ENCODE measurements around the gene PRIM2.
"Not testable (repeated sequence)": the region's sequence is repeated elsewhere in the genome, so short reads cannot be mapped to it uniquely, and the experiment has no call there.

The PRIM2 gene

DNA sequence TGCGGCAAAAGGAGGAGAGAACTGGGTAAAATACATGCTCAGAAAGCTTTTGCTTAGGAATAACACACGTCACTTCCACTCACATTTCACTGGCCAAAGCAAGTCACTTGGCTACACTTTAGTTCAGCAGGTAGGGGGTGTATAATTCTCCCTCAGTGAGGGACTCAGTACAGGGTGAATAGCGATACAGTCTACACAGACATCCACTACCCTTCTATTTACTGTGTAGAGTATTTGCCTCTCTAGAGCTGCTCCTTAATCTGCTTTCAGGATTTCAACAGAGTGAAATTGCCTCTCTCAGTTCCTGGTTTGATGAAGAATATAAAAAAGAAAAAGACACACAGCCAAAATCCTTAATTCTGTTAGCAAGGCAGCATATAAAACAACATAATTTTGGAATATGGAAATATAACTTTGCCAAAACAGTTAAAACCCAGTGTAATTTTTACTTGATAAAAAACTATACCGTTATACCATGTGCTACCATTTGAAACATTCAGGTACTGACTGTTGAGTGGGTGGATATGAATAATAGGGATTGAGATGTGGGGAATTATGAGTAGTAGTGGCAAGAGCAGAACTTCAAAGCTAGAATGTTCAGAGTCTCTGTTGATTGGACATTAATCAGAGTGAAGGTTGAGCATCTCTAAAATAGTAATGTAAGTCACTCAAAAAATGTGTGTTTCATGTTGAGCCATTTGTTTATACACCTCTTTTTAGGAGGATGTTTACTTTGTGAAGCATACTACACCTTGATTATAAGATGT lies 51.7 kb downstream of the PRIM2 start:
- not testable (repeated sequence) for DNase-seq

DNA sequence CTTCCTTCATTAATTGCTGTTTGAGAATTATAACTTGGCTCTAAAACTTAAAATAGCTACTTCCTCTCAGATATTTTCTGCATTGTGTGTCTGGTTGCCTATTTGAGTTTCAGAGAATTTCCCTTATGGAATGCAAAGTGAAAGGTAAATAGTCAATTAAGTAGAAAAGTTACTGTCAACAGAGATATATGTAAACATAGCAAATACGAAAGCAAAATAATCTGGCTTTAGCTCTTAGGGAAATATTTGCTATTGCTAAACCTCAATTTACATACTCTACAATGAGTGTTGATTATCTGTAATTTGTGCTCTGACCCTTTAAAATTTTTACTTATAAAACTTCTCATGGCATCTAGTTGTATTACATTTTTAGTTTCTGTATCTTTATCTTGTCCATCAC lies 54.3 kb downstream of the PRIM2 start:
- DNase-seq = not testable (repeated sequence)

DNA sequence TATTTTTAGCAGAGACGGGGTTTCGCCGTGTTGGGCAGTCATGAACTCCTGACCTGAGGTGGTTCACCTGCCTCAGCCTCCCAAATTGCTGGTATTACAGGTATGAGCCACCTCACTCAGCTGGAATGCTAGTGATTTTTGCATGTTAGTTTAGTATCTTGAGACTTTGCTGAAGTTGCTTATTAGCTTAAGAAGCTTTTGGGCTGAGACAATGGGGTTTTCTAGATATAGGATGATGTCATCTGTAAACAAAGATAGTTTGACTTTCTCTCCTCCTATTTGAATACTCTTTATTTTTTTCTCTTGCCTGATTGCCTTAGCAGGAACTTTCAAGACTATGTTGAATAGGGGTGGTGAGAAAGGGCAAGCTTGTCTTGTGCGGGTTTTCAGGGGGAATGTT lies 57.3 kb downstream of the PRIM2 start:
- DNase-seq = not testable (repeated sequence)

DNA sequence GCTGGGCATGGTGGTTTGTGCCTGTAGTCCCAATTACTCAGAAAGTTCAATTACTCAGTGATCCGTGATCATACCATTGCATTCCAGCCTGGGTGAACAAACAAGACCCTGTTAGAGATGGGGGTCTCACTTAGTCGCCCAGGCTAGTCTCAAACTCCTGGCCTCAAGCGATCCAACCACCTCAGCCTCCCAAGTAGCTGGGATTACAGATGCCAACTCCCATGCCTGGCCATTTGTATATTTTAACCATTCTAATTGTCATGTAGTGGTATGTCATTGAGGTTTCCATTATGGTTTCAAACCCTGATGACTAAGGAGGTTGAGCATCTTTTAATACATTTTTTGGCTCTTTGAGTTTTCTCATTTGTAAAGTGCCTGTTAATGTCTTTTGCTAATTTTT lies 58.7 kb downstream of the PRIM2 start:
- not testable (repeated sequence) for DNase-seq

DNA sequence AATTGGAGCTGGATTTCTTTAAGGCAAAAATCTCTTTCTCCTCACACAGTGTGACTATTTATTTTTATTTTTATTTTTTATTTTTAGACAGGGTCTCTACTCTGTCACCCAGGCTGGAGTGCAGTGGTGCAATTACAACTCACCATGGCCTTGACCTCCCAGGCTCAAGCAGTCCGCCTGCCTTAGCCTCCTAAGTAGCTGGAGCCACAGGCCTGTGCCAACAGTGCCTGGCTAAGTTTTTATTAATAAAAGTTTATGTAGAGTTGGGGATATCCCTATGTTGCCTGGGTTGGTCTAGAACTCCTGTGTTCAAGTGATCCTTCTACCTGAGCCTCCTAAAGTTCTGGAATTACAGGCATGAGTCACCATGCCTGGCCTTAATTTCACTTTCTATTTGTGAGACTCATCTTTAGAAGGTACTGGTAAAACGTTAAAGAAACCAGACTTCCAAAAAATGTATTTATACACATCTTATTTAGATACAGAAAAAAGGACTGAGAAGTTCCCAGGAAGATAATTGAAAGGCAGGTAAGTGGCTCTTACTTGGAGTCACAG lies 71.7 kb downstream of the PRIM2 start:
- DNase-seq = not testable (repeated sequence)

DNA sequence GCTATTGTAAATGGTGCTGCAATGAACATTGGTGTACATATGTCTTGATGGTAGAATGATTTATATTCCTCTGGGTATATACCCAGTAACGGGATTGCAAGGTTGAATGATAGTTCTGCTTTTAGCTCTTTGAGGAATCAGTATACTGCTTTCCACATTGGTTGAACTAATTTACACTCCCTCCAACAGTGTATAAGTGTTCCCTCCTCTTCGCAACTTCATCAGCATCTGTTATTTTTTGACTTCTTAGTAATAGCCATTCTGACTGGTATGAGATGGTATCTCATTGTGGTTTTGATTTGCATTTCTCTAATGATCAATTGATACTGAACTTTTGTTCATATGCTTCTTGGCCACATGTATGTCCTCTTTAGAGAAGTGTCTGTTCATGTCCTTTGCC lies 73.4 kb downstream of the PRIM2 start:
- not testable (repeated sequence) for DNase-seq

DNA sequence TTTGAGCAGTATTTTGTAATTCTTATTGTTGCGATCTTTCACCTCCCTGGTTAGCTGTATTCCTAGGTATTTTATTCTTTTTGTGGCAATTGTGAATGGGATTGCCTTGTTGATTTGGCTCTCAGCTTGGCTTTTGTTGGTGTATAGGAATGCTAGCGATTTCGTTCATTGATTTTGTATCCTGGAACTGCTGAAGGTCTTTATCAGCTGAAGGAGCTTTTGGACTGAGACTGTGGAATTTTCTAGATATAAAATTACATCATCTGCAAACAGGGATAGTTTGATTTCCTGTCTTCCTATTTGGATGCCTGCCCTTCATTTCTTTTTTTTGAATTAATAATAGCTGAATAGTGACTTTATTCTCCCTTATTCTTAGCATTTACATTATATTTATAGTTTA lies 74.6 kb downstream of the PRIM2 start:
- not testable (repeated sequence) for DNase-seq

DNA sequence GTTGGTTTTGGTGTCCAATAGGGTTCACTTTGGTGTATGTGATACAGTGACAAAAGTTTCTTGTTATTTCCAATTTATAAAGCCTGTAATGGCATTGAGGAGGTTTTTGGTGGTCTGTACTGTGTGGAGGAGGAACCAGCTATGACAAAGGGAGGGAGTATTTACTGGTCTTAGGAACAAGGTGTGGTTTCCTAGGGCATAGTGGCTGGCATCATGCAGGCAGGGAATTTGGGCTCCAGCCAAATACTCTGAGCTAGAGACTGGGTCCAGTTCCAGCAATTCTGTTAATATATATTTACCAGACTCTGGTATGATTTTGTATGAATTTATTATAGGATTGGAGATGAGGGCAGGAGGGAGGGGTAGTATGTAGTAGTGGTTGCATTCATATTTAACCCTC lies 101.9 kb downstream of the PRIM2 start:
- DNase-seq = not testable (repeated sequence)

DNA sequence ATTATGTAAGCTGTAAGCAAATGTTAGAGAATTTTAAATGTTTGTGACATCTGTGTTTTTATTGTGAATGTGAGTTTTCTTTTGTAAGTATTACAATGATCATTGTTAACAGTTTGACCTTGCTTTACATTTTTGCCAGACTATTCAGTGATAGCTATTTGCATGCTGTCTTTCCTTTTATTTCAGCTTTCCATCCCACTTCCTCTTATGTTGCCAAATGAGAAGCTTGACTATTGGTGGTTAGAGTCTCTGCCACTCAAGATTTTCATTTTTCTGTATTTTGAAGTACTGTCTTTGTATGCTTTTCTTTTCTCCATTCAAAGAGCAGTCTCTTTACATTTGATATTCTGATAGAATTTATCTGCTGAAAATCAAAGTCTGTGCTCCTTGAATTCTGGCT lies 104.1 kb downstream of the PRIM2 start:
- DNase-seq = no peak

DNA sequence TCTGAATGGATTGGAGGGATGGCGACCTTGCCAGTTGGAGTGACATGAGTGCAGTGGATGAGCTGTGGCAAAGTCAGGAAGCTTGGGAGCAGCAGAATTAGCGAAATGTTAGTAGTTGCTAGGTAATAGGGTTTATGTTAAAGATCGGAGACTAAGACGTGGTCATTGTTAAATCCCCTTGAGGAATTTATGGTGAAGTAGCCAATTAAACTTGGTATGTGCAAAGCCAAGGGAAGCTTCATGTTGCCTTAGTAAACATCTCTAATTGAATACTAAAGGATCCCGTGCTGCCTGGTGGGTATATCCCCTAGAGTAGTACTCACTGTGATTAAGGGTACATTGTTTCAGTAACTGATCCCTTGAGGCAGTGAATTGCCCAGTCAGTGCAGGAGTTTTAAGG lies 106.0 kb downstream of the PRIM2 start:
- no peak for DNase-seq

DNA sequence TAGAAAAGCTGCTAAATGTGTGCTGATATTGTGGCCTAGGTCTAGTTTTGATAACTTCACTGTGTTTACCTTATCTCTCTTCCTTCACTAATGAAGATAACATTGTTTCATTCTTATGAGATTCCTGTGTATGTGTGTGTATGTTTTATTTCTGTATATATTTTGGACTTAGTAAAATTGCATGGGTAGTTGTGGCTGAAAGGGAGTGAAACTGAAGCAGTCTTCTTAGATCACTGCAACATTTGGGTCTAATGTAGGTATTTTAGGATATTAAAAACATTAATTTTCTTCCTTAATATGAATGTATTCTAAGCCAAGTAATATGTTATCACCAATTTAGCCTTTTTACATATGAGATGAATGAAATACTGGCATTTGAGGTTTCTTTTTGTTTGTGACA lies 114.3 kb downstream of the PRIM2 start:
- DNase-seq = not testable (repeated sequence)

DNA sequence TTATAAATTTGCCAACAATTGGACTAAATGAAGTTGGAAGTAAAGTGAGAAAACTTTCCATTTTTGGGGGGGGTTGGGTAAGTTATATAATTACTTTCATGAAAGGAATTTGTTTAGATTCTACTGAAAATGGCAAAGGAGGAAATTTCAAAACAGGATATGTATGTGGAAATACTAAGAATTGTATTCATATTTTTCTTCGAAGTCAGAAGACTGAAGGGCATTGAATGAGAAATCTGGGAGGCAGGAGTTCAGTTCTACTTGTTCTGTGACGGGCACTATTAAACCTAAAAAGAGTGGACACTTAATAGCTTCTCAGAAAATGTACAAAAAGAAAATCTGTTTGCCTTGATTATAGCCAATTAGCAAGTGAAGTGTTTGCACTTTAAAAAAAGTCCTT lies 114.7 kb downstream of the PRIM2 start:
- no peak for DNase-seq

DNA sequence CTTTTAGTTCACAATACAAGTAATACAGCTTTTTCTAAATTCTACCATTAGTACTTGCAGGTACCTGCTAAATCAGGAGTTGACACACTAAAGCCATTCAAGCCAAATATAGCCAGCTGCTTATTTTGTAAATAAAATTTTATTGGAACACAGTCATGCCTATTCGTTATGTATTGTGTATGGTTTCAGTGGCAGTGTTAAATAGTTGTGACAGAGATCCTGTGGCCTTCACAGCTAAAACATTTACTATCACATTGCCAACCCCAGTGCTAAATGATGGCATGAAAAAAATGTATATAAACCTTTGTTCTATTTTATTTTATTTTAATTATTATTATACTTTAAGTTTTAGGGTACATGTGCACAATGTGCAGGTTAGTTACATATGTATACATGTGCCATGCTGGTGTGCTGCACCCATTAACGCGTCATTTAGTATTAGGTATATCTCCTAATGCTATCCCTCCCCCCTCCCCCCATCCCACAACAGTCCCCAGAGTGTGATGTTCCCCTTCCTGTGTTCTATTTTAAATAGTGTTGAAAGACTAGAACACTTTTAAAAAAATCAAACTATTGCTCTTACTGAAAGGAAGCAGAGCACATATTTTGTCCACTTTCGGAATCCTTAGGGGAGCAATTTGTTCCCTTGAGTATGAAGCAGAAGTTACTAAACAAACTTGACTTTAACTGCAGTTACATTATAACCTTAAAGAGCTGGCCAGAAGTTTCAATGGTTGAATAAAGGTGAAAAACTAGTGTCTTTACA lies 115.7 kb downstream of the PRIM2 start:
- DNase-seq = no peak

DNA sequence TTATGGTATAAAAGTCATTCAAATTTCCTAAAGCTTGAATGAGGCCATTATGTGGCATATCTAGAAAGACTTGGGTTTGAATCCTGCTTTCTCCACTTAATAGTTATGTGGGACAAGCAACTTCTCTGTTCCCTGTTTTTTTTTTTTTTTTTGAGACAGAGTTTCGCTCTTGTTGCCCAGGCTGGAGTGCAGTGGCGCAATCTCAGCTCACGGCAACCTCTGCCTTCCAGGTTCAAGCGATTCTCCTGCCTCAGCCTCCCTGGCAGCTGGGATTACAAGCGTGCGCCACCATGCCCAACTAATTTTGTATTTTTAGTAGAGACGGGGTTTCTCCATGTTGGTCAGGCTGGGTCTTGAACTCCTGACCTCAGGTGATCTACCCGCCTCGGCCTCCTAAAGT lies 116.4 kb downstream of the PRIM2 start:
- not testable (repeated sequence) for DNase-seq

DNA sequence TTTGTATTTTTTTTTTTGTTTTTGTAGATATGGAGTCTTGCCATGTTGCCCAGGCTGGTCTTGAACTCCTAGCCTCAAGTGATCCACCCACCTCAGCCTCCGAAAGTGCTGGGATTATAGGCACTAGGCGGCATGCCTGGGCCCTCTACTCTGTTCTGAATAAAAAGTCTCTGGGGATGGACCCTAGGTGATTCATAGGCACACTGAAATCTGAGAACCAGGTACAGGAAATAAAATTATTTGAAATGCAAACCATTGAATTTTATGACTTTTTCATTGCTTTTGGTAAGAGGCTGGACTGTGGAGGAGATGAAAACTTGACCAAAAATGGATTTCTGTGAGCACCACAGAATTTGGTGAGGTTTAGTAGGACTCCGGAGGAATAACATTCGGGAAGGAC lies 117.5 kb downstream of the PRIM2 start:
- DNase-seq = no peak

DNA sequence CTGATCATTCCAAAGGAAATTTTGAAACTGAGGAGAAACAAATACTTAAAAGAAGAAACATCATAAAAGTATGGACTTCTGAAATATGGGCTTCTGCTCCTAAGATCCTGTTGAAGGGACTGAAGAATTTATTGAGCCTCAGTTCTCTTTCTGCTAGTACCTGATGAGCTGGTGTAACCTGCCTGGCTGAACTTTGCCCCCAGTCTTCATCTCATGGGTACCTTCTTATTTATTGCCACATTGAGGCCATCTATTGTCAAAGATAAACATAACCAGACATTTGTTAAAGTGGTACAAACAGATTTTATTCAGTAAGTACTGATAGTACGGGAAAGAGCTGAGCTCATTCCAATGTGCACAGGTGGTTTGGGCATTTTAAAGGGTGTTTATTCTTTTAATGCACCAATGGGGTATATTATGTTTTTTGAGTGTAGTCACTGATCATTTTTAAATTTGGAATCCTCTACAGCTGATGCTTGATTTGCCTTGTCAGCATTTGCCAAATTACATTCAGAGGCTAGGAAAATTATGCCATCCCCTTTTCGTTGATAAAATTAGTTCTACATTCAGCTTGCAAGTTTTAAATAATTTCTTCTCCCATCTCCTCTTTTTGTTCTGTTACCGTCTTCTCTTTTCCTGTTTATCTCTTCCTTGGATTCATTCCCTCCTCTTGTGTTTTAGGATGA lies 118.2 kb downstream of the PRIM2 start:
- DNase-seq = no peak

DNA sequence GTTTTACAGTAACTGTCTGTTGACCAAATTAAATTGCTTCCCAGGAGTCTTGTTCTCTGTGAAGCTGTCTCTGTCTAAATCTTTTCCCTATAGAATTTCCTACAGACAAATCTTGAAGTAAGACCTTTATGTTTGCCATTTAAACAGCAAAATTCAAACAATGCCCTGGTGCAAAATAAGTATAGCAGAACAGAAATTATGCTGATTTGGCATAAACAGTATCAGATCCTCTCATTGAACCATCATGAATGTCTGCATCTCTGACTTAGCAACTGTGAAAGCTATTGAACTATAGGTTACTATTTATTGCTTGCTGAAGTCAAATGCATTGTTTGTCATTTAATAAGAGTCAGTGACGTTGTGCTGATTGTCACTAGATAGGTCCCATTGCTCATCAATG lies 123.3 kb downstream of the PRIM2 start:
- not testable (repeated sequence) for DNase-seq

DNA sequence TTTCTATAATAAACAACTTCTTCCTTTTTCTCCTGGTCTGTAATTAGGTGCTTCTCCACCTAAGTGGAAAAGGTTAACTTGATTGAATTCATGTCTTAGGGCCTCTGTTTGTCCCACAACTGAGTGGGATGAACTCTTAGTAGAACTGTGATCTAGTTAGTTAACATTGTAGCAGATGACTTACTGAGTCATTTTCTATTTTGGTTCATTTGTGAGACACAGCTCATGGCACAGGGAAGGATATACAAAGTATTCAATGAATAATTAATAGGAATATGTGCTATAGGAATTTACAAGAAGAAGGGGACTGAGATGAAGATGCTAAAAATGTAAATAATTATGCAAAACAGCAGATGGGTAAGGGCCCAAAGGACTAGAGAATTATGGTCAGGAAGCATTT lies 124.7 kb downstream of the PRIM2 start:
- DNase-seq = not testable (repeated sequence)

DNA sequence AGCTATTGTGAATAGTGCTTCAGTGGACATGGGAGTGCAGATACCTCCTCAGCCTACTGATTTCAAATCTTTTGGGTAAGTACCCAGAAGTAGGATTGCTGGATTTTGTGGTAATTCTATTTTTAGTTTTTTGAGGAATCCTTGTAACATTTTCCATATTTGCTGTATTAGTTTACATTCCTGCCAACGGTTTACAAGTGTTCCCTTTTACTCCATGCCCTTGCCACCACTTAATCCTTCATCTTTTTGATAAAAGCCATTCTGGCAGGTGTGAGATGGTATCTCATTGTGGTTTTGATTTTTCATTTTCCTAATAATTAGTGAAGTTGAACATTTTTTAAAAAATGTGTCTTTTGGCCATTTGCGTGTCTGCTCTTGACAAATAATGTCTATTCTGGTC lies 125.8 kb downstream of the PRIM2 start:
- DNase-seq = not testable (repeated sequence)

DNA sequence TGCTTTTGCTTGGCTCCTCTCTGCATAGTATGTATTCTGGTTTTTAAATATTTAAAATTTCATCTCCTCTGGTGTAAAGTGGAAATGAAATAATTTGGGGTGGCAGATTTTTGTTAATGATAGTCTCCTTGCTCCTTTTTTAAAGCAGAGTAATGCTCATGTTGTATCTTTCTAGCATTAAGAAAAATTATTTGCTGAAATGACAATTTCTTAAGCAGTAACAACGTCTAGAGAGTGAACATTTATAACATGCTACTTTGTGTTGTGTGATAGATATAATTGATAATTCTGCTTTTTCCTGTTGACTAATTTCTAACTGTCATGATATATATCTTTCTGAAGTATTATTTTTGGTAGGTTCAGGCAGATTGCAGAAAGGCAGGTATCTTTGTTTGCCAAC lies 127.4 kb downstream of the PRIM2 start:
- DNase-seq = not testable (repeated sequence)

DNA sequence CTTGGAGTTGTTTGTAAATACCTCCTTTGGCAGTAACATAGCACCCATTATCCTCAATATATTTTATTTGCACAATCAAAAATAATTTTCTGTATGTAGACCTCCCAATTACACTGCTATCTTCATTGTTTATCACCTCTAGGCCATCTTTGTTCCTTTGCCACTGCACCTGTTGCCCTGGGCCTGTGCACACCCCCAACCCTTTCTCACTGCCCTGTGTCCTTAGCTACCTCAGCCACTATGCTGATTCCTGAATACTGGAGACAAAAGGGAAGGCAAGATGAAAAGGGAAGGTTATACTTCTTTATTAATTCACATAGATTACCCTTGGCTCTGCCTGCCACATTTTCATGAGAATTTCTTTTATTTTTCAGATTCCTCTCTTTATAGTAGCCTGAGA lies 127.9 kb downstream of the PRIM2 start:
- DNase-seq = not testable (repeated sequence)

DNA sequence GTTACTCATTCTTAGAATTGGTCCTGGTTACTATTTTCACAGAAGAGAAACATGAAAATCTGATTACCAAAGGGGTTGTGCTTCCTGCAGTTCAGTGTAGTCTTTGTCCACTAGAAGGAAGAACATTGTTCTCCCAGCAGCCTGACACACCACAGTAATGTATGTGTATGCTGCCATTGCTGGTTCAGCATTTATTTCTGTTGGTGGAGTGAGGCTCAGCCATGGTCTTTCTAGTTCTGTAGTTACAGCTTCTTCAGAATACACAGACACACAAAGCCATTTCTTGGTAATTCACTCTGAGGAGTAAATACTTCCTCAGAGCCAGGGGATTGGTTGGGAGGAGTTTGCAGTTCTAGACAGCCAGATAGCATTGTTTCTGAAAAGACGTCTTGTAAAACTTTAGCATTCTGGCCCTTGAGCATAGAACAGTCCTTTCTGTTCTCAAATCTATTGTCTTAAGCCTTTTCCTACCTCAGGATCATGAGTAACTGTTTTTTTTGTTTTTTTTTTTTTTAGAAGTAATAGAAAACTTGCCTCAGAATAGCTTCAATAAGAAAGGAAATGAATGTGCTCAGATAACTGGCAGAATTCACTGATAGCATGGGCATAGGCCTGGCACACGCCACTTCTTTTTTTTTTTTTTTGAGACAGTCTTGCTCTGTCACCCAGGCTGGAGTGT lies 128.5 kb downstream of the PRIM2 start:
- DNase-seq = not testable (repeated sequence)
